Liver (tissue), 9 donors: ENCODE measurements around the gene SLC6A3. TPM values are rescaled to one million over a fixed set of nuclear protein-coding genes. Genes with fewer than 3 reads are reported as not detected.

Experiments used
- DNase-seq: peaks from one replicate; pipeline ENCODE4 v3.0.0-alpha.2; 2017; ENCODE audit warnings: low spot score
- H3K27ac ChIP-seq, 2 donors: one replicate each; pipeline ENCODE4 v1.7.0; 2013; ENCODE audit warnings: inconsistent platforms in 2 of 2, low read length in 2 of 2, control low read depth in 1 of 2, low read depth in 1 of 2, mild to moderate bottlenecking in 1 of 2
- H3K27me3 ChIP-seq, 4 donors: one replicate each; pipeline versions ENCODE4 v1.6.1 to v1.7.0; 2013; ENCODE audit warnings: low read length in 3 of 4, inconsistent platforms in 1 of 4, mild to moderate bottlenecking in 1 of 4, moderate library complexity in 1 of 4; ENCODE audit not compliant: control insufficient read depth in 4 of 4, insufficient read depth in 4 of 4
- H3K36me3 ChIP-seq, 4 donors: one replicate each; pipeline versions ENCODE4 v1.6.1 to v1.7.0; 2013; ENCODE audit warnings: low read length in 3 of 4, mild to moderate bottlenecking in 3 of 4, low read depth in 1 of 4, moderate library complexity in 1 of 4; ENCODE audit not compliant: control insufficient read depth in 4 of 4, insufficient read depth in 3 of 4
- H3K4me1 ChIP-seq, 4 donors: one replicate each; pipeline versions ENCODE4 v1.6.1 to v1.7.0; 2013; ENCODE audit warnings: low read length in 3 of 4, mild to moderate bottlenecking in 3 of 4, moderate library complexity in 1 of 4; ENCODE audit not compliant: control insufficient read depth in 4 of 4, insufficient read depth in 4 of 4
- H3K4me3 ChIP-seq, 3 donors: one replicate each; pipeline versions ENCODE4 v1.6.1 to v1.7.0; 2013; ENCODE audit warnings: low read length in 3 of 3, control low read depth in 1 of 3, low read depth in 1 of 3, mild to moderate bottlenecking in 1 of 3
- H3K9ac ChIP-seq, 2 donors: one replicate each; pipeline ENCODE4 v1.7.0; 2013; ENCODE audit warnings: low read length in 2 of 2, mild to moderate bottlenecking in 2 of 2, moderate library complexity in 2 of 2, control low read depth in 1 of 2, low read depth in 1 of 2
- H3K9me3 ChIP-seq, 4 donors: one replicate each; pipeline versions ENCODE4 v1.6.1 to v1.7.0; 2013; ENCODE audit warnings: low read length in 3 of 4; ENCODE audit not compliant: control insufficient read depth in 4 of 4
- CTCF ChIP-seq: fragments of 150-350 bp; IDR thresholded peaks from 2 replicates; pipeline ENCODE4 v1.5.1; 2017; ENCODE audit warnings: improper control_type of control experiment, low read depth, low read length; ENCODE audit not compliant: missing input control
- EGR1 ChIP-seq, 2 donors: IDR thresholded peaks; 2 replicates each; pipeline ENCODE4 v1.6.1; 2016 to 2018; ENCODE audit warnings: antibody characterized with exemption in 2 of 2, low read depth in 2 of 2
- FOXA1 ChIP-seq: IDR thresholded peaks from 2 replicates; pipeline ENCODE4 v1.6.1; 2016; ENCODE audit warnings: antibody characterized with exemption
- FOXA2 ChIP-seq: IDR thresholded peaks from 2 replicates; pipeline ENCODE4 v1.6.1; 2016; ENCODE audit warnings: antibody characterized with exemption
- GABPA ChIP-seq, 2 donors: IDR thresholded peaks in 1 of 2; conservative IDR thresholded peaks in 1 of 2; 2 replicates each; pipeline ENCODE4 v1.6.1; 2016; ENCODE audit warnings: antibody characterized with exemption in 2 of 2, mild to moderate bottlenecking in 1 of 2, moderate library complexity in 1 of 2
- HNF4A ChIP-seq, 2 donors: conservative IDR thresholded peaks; 2 replicates each; pipeline ENCODE4 v1.6.1; 2016; ENCODE audit warnings: antibody characterized with exemption in 2 of 2, mild to moderate bottlenecking in 2 of 2
- HNF4G ChIP-seq: IDR thresholded peaks from 2 replicates; pipeline ENCODE4 v1.6.1; 2016; ENCODE audit warnings: antibody characterized with exemption
- JUND ChIP-seq, 2 donors: IDR thresholded peaks; 2 replicates each; pipeline ENCODE4 v1.6.1; 2016; ENCODE audit warnings: antibody characterized with exemption in 2 of 2
- NR2F2 ChIP-seq: IDR thresholded peaks from 2 replicates; pipeline ENCODE4 v1.6.1; 2016; ENCODE audit warnings: antibody characterized with exemption
- RAD21 ChIP-seq, 2 donors: IDR thresholded peaks; 2 replicates each; pipeline ENCODE4 v1.6.1; 2016; ENCODE audit warnings: antibody characterized with exemption in 2 of 2, mild to moderate bottlenecking in 2 of 2
- REST ChIP-seq: IDR thresholded peaks from 2 replicates; pipeline ENCODE4 v1.6.1; 2016; ENCODE audit warnings: antibody characterized with exemption, mild to moderate bottlenecking
- RXRA ChIP-seq, 2 donors: IDR thresholded peaks; 2 replicates each; pipeline ENCODE4 v1.6.1; 2017 to 2018; ENCODE audit warnings: antibody characterized with exemption in 2 of 2, mild to moderate bottlenecking in 1 of 2
- SP1 ChIP-seq: IDR thresholded peaks from 2 replicates; pipeline ENCODE4 v1.6.1; 2018; ENCODE audit warnings: antibody characterized with exemption, mild to moderate bottlenecking
- TAF1 ChIP-seq: conservative IDR thresholded peaks from 2 replicates; pipeline ENCODE4 v1.6.1; 2016; ENCODE audit warnings: antibody characterized with exemption, mild to moderate bottlenecking
- YY1 ChIP-seq: IDR thresholded peaks from 2 replicates; pipeline ENCODE4 v1.6.1; 2016; ENCODE audit warnings: antibody characterized with exemption, mild to moderate bottlenecking
- ZBTB33 ChIP-seq: IDR thresholded peaks from 2 replicates; pipeline ENCODE4 v1.6.1; 2016; ENCODE audit warnings: antibody characterized with exemption
- WGBS: extraction: QIAGEN DNeasy Blood & Tissue Kit; methylation state at CpG from one replicate; pipeline ENCODE4 v1.1.7; 2013; 5-methylcytosine and 5-hydroxymethylcytosine counted together
- polyA plus RNA-seq, 2 donors: library from polyadenylated mRNA; stranded (reverse) in 1 of 2; unstranded in 1 of 2; fragments of 200-250 nt in 1 of 2; fragments of >200 nt in 1 of 2; fragmentation: Nextera tagmentation in 1 of 2; extraction: Ambion mirVana in 1 of 2; gene quantifications; one replicate each; pipeline versions ENCODE4 v1.2.1 to v1.2.3, GENCODE V29; 2013 to 2015
- total RNA-seq, 2 donors: library from RNA; depleted of rRNA; stranded (reverse); fragments of >200 nt; gene quantifications; one replicate each; pipeline ENCODE4 v1.2.3, GENCODE V29; 2014
- TF ChIP-seq, protein P1 (sequence below): IDR thresholded peaks from 2 replicates; pipeline ENCODE4 v1.6.1; 2016; ENCODE audit warnings: antibody characterized with exemption
- donor health status: healthy.
- donor health status: healthy.
- donor health status: healthy.
- donor health status: healthy.
- donor health status: healthy.

Gene SLC6A3
- total and polyA plus RNA-seq, 4 donors, result not detected

DNA sequence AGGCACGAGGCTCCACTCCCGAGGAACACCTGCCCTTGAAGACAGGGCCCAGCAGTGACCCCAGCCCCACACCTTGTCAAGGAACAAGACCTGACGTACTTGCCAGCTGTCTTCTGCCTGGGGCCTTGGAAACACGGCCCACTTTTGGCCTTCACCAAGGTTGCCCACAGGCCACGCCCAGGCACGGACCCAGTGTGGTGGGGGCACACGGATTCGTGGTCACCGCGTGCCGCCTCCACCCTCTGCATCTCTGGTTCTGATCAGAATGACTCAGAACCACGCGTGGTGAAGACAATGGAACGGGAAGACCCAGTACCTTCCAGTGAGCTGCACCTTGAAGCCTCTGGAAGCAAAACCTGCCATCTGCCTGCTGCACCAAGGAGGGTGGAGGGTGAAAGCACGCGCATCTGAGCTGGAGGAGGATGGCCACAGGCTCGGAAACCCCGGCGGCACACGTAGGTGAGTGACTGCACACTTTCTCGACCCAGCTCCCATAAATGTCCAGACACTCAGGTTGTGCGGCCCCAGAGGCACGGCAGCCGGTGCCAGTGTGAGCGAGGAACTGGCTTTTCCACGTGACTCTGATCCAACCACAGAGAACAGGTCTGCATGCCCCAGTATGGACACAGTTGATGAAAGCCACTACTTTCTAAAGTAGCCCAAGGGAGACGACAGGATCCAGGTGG is 42.0 kb upstream of the SLC6A3 start:
- Histone ChIP-seq H3K4me3 (no peak overlapping the region), H3K36me3 (peaks cover 0 to 4% (median 1%) of the 10 kb centered on the region in 4 donors), H3K9me3 (no peaks in the 10 kb centered on the region), H3K27me3 (no peaks in the 10 kb centered on the region), H3K4me1 (peaks cover 0 to 2% (median 0%) of the 10 kb centered on the region in 4 donors), H3K27ac (no peak overlapping the region), H3K9ac (no peak overlapping the region)
- 95% methylated on average over 27 of the region's 27 CpGs for whole genome bisulfite sequencing
- no peak for DNase-seq
- TF ChIP-seq HNF4A (conservative IDR thresholded peaks at IDR 0.05) (no peak), HNF4G (no peak), JUND (IDR thresholded peaks at IDR 0.05) (no peak), EGR1 (IDR thresholded peaks at IDR 0.05; ENCODE audit: low read depth in 2 of 2) (no peak), YY1 (no peak), CTCF (no peak), REST (no peak), GABPA (IDR thresholded peaks at IDR 0.05 in 1 of 2, conservative IDR thresholded peaks at IDR 0.05 in 1 of 2) (no peak), SP1 (no peak), FOXA1 (no peak), RAD21 (IDR thresholded peaks at IDR 0.05) (no peak), NR2F2 (no peak), TAF1 (no peak), ZBTB33 (no peak), FOXA2 (no peak), RXRA (IDR thresholded peaks at IDR 0.05) (no peak)
- TF ChIP-seq, protein P1, sequence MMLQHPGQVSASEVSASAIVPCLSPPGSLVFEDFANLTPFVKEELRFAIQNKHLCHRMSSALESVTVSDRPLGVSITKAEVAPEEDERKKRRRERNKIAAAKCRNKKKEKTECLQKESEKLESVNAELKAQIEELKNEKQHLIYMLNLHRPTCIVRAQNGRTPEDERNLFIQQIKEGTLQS, result no peak
